ENCODE data around the gene NEURL2.

NEURL2 gene

GRCh38 chr20:45927071-45927878, 36.3 kb upstream of the NEURL2 start:
- Histone ChIP-seq H3K9ac (ENCODE audit: low read length) (no peak overlapping the region), H3F3A (ENCODE audit: insufficient read depth, low read length) (no peaks in the 10 kb centered on the region), H2AFZ (ENCODE audit: low read length) (no peak overlapping the region), H3K36me3 (replicated peaks; ENCODE audit: insufficient read depth, low read length) (no peaks in the 10 kb centered on the region), H3K4me1 (ENCODE audit: low read length) (no peaks in the 10 kb centered on the region), H3K27me3 (replicated peaks; ENCODE audit: insufficient read depth, low read length) (no peaks in the 10 kb centered on the region), H3K4me3 (ENCODE audit: low read length) (no peak overlapping the region), H3K4me2 (ENCODE audit: low read depth, low read length) (no peak overlapping the region), H3K9me3 (replicated peaks; ENCODE audit: insufficient read depth, low read length) (no peaks in the 10 kb centered on the region), H4K20me1 (ENCODE audit: insufficient read depth, low read length) (no peaks in the 10 kb centered on the region), H3K79me2 (ENCODE audit: low read length) (no peaks in the 10 kb centered on the region), H3K9me2 (replicated peaks; ENCODE audit: insufficient read depth, low read length) (no peaks in the 10 kb centered on the region), H3K27ac (ENCODE audit: low read length) (no peak overlapping the region)
- no peak for DNase-seq
- TF ChIP-seq CTCF (IDR thresholded peaks at IDR 0.05; ENCODE audit: low read length) (no peak), EZH2 (optimal IDR thresholded peaks at IDR 0.05; ENCODE audit: low read depth, low read length) (no peak), EZH2phosphoT487 (IDR thresholded peaks at IDR 0.05; ENCODE audit: low read length) (no peak)

- Histone ChIP-seq H4K20me1 (ENCODE audit: insufficient read depth, low read length) (no peaks in the 10 kb centered on the region), H3K9ac (ENCODE audit: low read length) (no peak overlapping the region), H3K27me3 (replicated peaks; ENCODE audit: insufficient read depth, low read length) (no peaks in the 10 kb centered on the region), H3K27ac (ENCODE audit: low read length) (no peak overlapping the region), H2AFZ (ENCODE audit: low read length) (no peak overlapping the region), H3K36me3 (replicated peaks; ENCODE audit: insufficient read depth, low read length) (no peaks in the 10 kb centered on the region), H3F3A (ENCODE audit: insufficient read depth, low read length) (no peaks in the 10 kb centered on the region), H3K4me2 (ENCODE audit: low read depth, low read length) (no peak overlapping the region), H3K4me3 (ENCODE audit: low read length) (no peak overlapping the region), H3K79me2 (ENCODE audit: low read length) (no peaks in the 10 kb centered on the region), H3K9me3 (replicated peaks; ENCODE audit: insufficient read depth, low read length) (no peaks in the 10 kb centered on the region), H3K9me2 (replicated peaks; ENCODE audit: insufficient read depth, low read length) (no peaks in the 10 kb centered on the region), H3K4me1 (ENCODE audit: low read length) (no peaks in the 10 kb centered on the region)
- TF ChIP-seq CTCF (IDR thresholded peaks at IDR 0.05; ENCODE audit: low read length) (no peak), EZH2 (optimal IDR thresholded peaks at IDR 0.05; ENCODE audit: low read depth, low read length) (no peak), EZH2phosphoT487 (IDR thresholded peaks at IDR 0.05; ENCODE audit: low read length) (no peak)
- no peak for DNase-seq
Measured at GRCh38 chr20:45926731-45927070, 35.7 kb upstream of the NEURL2 start.

- DNase-seq: no peak
- H3K79me2 ChIP-seq (ENCODE audit: low read length): no peaks in the 10 kb centered on the region
- H3K36me3 ChIP-seq (replicated peaks; ENCODE audit: insufficient read depth, low read length): no peaks in the 10 kb centered on the region
- H4K20me1 ChIP-seq (ENCODE audit: insufficient read depth, low read length): no peaks in the 10 kb centered on the region
- no peaks in the 10 kb centered on the region for H3K9me2 ChIP-seq (replicated peaks; ENCODE audit: insufficient read depth, low read length)
- H2AFZ ChIP-seq (ENCODE audit: low read length): no peak overlapping the region
- no peak overlapping the region for H3K4me3 ChIP-seq (ENCODE audit: low read length)
- TF ChIP-seq EZH2phosphoT487 (IDR thresholded peaks at IDR 0.05; ENCODE audit: low read length) (no peak), EZH2 (optimal IDR thresholded peaks at IDR 0.05; ENCODE audit: low read depth, low read length) (no peak), CTCF (IDR thresholded peaks at IDR 0.05; ENCODE audit: low read length) (no peak)
- no peak overlapping the region for H3K27ac ChIP-seq (ENCODE audit: low read length)
- no peak overlapping the region for H3K9ac ChIP-seq (ENCODE audit: low read length)
- H3K4me2 ChIP-seq (ENCODE audit: low read depth, low read length): no peak overlapping the region
- no peaks in the 10 kb centered on the region for H3K9me3 ChIP-seq (replicated peaks; ENCODE audit: insufficient read depth, low read length)
- H3K27me3 ChIP-seq (replicated peaks; ENCODE audit: insufficient read depth, low read length): no peaks in the 10 kb centered on the region
- H3F3A ChIP-seq (ENCODE audit: insufficient read depth, low read length): no peaks in the 10 kb centered on the region
- H3K4me1 ChIP-seq (ENCODE audit: low read length): no peaks in the 10 kb centered on the region
Measured at GRCh38 chr20:45925821-45926506, 35.0 kb upstream of the NEURL2 start.
